Ovary (tissue), 9 donors: Measurements from ENCODE around the gene ZNHIT6. TPM values are rescaled to one million over a fixed set of nuclear protein-coding genes. Genes with fewer than 3 reads are reported as not detected.

ENCODE experiments used
- DNase-seq, 5 donors: peaks; one replicate each; pipeline ENCODE4 v3.0.0-alpha.2; 2019 to 2020
- H3K27ac ChIP-seq, 2 donors: fragments of 200-600 bp; one replicate each; pipeline versions ENCODE4 v1.5.1 to v1.8.0; 2019 to 2022
- H3K27me3 ChIP-seq: fragments of 200-600 bp; one replicate; pipeline ENCODE4 v1.8.0; 2022
- H3K36me3 ChIP-seq: fragments of 200-600 bp; sonication (generic); one replicate; pipeline ENCODE4 v1.5.1; 2019
- H3K4me1 ChIP-seq: one replicate; pipeline ENCODE4 v1.8.1; 2013; ENCODE audit warnings: mild to moderate bottlenecking, moderate library complexity; ENCODE audit not compliant: insufficient read depth
- H3K4me3 ChIP-seq: fragments of 200-600 bp; sonication (generic); one replicate; pipeline ENCODE4 v1.5.1; 2017
- H3K9me3 ChIP-seq, 2 donors: fragments of 200-600 bp in 1 of 2; sonication (generic) in 1 of 2; one replicate each; pipeline versions ENCODE4 v1.5.1 to v1.8.1; 2013 to 2019; ENCODE audit warnings: mild to moderate bottlenecking in 1 of 2, moderate library complexity in 1 of 2
- EP300 ChIP-seq: sonication (generic); formaldehyde crosslinking; IDR thresholded peaks from one replicate; pipeline ENCODE4 v1.6.1; 2017; ENCODE audit warnings: antibody characterized with exemption
- POLR2A ChIP-seq: fragments of 450-650 bp; IDR thresholded peaks from one replicate; pipeline ENCODE4 v1.6.1; 2017; ENCODE audit warnings: antibody characterized with exemption, mild to moderate bottlenecking, moderate library complexity
- WGBS, 3 donors: extraction: QIAGEN DNeasy Blood & Tissue Kit in 1 of 3; methylation state at CpG; one replicate each; pipeline versions ENCODE4 v1.1.5 to v1.1.7; 2013 to 2017; 5-methylcytosine and 5-hydroxymethylcytosine counted together
- intact Hi-C, 4 donors: fragments of 100-400 bp; cut with DNase I; formaldehyde crosslinking; loops; one replicate each; pipeline versions ENCODE4 v1.11.0 to v1.15.1; 2022 to 2023
- polyA plus RNA-seq, 2 donors: library from polyadenylated mRNA; stranded (reverse); fragments of 200-250 nt in 1 of 2; fragments of 350-450 nt in 1 of 2; fragmentation: Illumina TruSeq in 1 of 2; extraction: RNeasy Lipid Tissue Mini Kit (QIAGEN cat#74804) in 1 of 2; gene quantifications; one replicate each; pipeline ENCODE4 v1.2.3, GENCODE V29; 2013 to 2014
- total RNA-seq, 7 donors: library from RNA; depleted of rRNA in 2 of 7; stranded (reverse); fragments of >200 nt in 2 of 7; fragmentation: NEBNext Ultra II Directional in 3 of 7; extraction: Animal tissue kit (Norgen Biotek cat#: 25700) in 3 of 7; gene quantifications; one replicate each; pipeline versions ENCODE4 v1.1.0 to v1.2.4, GENCODE V29; 2016 to 2023
- TF ChIP-seq, protein P1 (sequence below), 3 donors: fragments of 450-650 bp in 2 of 3; fragments of 200-600 bp in 1 of 3; IDR thresholded peaks; one replicate each; pipeline versions ENCODE4 v1.5.1 to v1.8.0; 2016 to 2022; ENCODE audit warnings: antibody characterized with exemption in 3 of 3, mild to moderate bottlenecking in 1 of 3
- donor health status: DM: no; HTN: no; CAD: no; lungs with moderate emphysema.
- donor health status: DM: no; HTN: no; CAD: no.
- donor health status: Bipolar disorder and iron deficiency.
- donor health status: DM: yes; HTN: yes; CAD: no.
- donor health status: DM: no; HTN: no; CAD: no.
- donor health status: DM: yes; HTN: yes; CAD: no.

Gene ZNHIT6
- total and polyA plus RNA-seq, 9 donors = 8.8 to 22.9 (median 16.2) TPM

- no peak overlapping the region for H3K4me3 ChIP-seq
- no peaks in the 10 kb centered on the region for H3K27me3 ChIP-seq
Measured at GRCh38 chr1:85611425-85611824, 96.8 kb downstream of the ZNHIT6 start.

DNA sequence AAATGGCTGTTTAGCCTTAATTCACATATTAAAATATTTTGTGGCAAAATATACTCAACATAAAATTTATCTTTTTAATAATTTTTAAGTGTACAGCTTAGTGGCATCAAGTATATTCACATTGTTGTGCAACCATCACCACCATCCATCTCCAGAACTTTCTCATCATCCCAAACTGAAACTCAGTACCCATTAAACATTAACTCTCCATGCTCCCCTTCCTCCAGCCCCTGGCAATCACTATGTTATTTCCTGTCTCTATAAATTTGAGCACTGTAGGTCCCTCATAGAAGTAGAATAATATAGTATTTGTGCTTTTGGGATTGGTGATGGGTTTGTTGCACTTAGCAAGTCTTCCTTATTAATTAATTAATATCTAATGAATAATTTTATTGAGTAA lies 98.3 kb downstream of the ZNHIT6 start:
- no peak overlapping the region for H3K4me3 ChIP-seq
- no peak for DNase-seq
- no peaks in the 10 kb centered on the region for H3K27me3 ChIP-seq
- intact Hi-C loops = no loop called here
- no peaks in the 10 kb centered on the region for H3K9me3 ChIP-seq
- TF ChIP-seq, protein P1, sequence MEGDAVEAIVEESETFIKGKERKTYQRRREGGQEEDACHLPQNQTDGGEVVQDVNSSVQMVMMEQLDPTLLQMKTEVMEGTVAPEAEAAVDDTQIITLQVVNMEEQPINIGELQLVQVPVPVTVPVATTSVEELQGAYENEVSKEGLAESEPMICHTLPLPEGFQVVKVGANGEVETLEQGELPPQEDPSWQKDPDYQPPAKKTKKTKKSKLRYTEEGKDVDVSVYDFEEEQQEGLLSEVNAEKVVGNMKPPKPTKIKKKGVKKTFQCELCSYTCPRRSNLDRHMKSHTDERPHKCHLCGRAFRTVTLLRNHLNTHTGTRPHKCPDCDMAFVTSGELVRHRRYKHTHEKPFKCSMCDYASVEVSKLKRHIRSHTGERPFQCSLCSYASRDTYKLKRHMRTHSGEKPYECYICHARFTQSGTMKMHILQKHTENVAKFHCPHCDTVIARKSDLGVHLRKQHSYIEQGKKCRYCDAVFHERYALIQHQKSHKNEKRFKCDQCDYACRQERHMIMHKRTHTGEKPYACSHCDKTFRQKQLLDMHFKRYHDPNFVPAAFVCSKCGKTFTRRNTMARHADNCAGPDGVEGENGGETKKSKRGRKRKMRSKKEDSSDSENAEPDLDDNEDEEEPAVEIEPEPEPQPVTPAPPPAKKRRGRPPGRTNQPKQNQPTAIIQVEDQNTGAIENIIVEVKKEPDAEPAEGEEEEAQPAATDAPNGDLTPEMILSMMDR (IDR thresholded peaks at IDR 0.05) = no peak
- peaks cover 4% of the 10 kb centered on the region for H3K4me1 ChIP-seq
- no peak overlapping the region for H3K27ac ChIP-seq
- no peaks in the 10 kb centered on the region for H3K36me3 ChIP-seq

More at GRCh38 chr1:85611425-85611824, 96.8 kb downstream of the ZNHIT6 start:
- Histone ChIP-seq H3K9me3 (no peaks in the 10 kb centered on the region), H3K36me3 (no peaks in the 10 kb centered on the region), H3K4me1 (peaks cover 5% of the 10 kb centered on the region), H3K27ac (no peak overlapping the region)
- no peak for DNase-seq
- WGBS, 3 donors = 21 to 48% (median 30%) methylated on average over 2 of the region's 2 CpGs
- TF ChIP-seq POLR2A (no peak), EP300 (no peak)
- TF ChIP-seq, protein P1 (IDR thresholded peaks at IDR 0.05) = no peak
- intact Hi-C loops = no loop called here

DNA sequence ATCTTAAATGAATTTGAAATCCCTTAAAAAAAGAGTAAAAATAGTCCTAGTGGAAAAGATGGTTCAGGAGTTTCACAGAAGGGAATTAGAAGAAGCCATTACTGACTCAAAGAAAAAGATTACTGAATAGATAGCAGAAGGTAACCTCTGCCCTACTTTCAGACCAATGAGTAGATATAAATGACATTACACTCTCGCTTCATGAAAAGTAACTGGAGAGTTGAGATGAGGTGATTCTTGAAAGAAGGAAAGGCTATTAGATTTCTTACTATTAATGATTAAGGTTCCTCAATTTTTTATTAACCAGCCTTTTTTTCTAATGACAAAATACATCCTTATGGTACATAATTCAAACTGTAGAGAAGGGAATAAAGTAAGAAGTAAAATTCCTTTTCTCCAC lies 99.4 kb downstream of the ZNHIT6 start:
- TF ChIP-seq POLR2A = no peak
- no peak for TF ChIP-seq EP300
- TF ChIP-seq, protein P1 (IDR thresholded peaks at IDR 0.05) = no peak
- no peaks in the 10 kb centered on the region for H3K9me3 ChIP-seq
- 96 to 98% (median 98%) methylated on average over 1 of the region's 1 CpG for WGBS, 3 donors
- H3K27ac ChIP-seq = no peak overlapping the region
- no peak overlapping the region for H3K4me3 ChIP-seq
- DNase-seq = no peak
- H3K27me3 ChIP-seq = no peaks in the 10 kb centered on the region
- intact Hi-C loops = no loop called here
- H3K4me1 ChIP-seq = peaks cover 4% of the 10 kb centered on the region
- no peaks in the 10 kb centered on the region for H3K36me3 ChIP-seq

- intact Hi-C loops = no loop called here
- TF ChIP-seq EP300 (no peak), POLR2A (no peak)
- TF ChIP-seq, protein P1 (IDR thresholded peaks at IDR 0.05) = no peak
- H3K4me1 ChIP-seq = peaks cover 3% of the 10 kb centered on the region
- no peak overlapping the region for H3K4me3 ChIP-seq
- no peak overlapping the region for H3K27ac ChIP-seq
- no peaks in the 10 kb centered on the region for H3K36me3 ChIP-seq
- no peaks in the 10 kb centered on the region for H3K9me3 ChIP-seq
- WGBS, 3 donors = 88 to 94% (median 90%) methylated on average over 4 of the region's 4 CpGs
- H3K27me3 ChIP-seq = no peaks in the 10 kb centered on the region
- DNase-seq = no peak
Measured at GRCh38 chr1:85607921-85608265, 100.3 kb downstream of the ZNHIT6 start.
